ENCODE data around the gene MRPL19.
A peak's percentile ranks its signal among the peaks of the same experiment; 100 is the strongest.
"Not testable (repeated sequence)": the region's sequence is repeated elsewhere in the genome, so short reads cannot be mapped to it uniquely, and the experiment has no call there.

Gene MRPL19

GRCh38 chr2:75710220-75710576 is 63.6 kb downstream of the MRPL19 start:
- H3K4me3 Mint-ChIP-seq = peak overlapping the region; percentile 94
- peaks cover 28% of the 10 kb centered on the region for H3K4me1 Mint-ChIP-seq (ENCODE audit: low read depth)
- H3K36me3 Mint-ChIP-seq (ENCODE audit: low read depth) = peaks cover 7% of the 10 kb centered on the region
- H3K27ac Mint-ChIP-seq = peak overlapping the region; percentile 97
- no peak for DNase-seq (ENCODE audit: low spot score)
- H3K9me3 Mint-ChIP-seq = no peaks in the 10 kb centered on the region
- H3K27me3 Mint-ChIP-seq (ENCODE audit: low read depth) = peaks cover 1% of the 10 kb centered on the region

- Mint-ChIP-seq H3K27me3 (ENCODE audit: low read depth) (peaks cover 3% of the 10 kb centered on the region), H3K9me3 (no peaks in the 10 kb centered on the region)
- DNase-seq (ENCODE audit: low spot score) = peak; percentile 90
Observed at GRCh38 chr2:75710577-75711253, 64.1 kb downstream of the MRPL19 start, which contains the start of gene GCFC2. GCFC2 (minus strand) TSS chr2:75710915; CDS start chr2:75710855, 60 bp downstream.

DNA sequence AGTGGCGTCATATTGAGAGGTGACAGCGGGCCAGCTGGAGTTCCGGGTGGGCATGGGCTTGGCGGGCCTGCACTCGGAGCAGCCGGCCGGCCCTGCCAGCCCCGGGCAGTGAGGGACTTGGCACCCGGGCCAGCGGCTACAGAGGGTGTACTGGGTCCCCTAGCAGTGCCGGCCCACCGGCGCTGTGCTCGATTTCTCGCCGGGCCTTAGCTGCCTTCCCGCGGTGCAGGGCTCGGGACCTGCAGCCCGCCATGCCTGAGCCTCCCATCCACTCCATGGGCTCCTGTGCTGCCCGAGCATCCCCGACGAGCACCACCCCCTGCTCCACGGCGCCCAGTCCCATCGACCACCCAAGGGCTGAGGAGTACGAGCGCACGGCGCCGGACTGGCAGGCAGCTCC is 65.0 kb downstream of the MRPL19 start:
- DNase-seq (ENCODE audit: low spot score); H3K27me3 Mint-ChIP-seq (ENCODE audit: low read depth); H3K9me3 Mint-ChIP-seq; H3K36me3 Mint-ChIP-seq (ENCODE audit: low read depth): not testable (repeated sequence)
- Mint-ChIP-seq H3K27ac (peak overlapping the region; percentile 97), H3K4me1 (ENCODE audit: low read depth) (peaks cover 21% of the 10 kb centered on the region), H3K4me3 (peak overlapping the region; percentile 94)

More at GRCh38 chr2:75710577-75711253, 64.1 kb downstream of the MRPL19 start, which contains the start of gene GCFC2:
- Mint-ChIP-seq H3K27ac (peak within 1 kb of the TSS; percentile 97), H3K36me3 (ENCODE audit: low read depth) (peaks cover 5% of the 10 kb centered on the region), H3K4me3 (peak within 1 kb of the TSS; percentile 94), H3K4me1 (ENCODE audit: low read depth) (peaks cover 26% of the 10 kb centered on the region)

DNA sequence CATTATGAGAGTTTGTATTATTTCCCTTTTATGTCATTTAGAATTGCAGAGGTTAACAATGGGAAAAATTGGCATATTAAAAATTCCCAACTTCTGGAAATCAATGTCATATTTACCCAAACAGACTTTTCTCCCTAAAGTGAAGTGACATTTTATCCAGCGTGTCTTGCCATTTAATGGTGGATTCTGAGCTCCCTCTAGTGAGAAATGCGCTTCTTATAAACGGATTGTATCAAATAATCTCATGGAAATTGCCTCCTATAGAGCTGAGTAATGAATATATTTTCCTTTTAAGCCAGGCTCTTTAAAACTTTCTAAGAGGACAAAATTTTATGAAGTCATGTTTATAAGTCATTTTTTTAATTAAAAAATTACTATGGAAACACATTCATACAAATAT is 69.8 kb downstream of the MRPL19 start:
- Mint-ChIP-seq H3K27me3 (ENCODE audit: low read depth) (peaks cover 16% of the 10 kb centered on the region), H3K9me3 (no peaks in the 10 kb centered on the region), H3K27ac (no peak overlapping the region), H3K36me3 (ENCODE audit: low read depth) (no peaks in the 10 kb centered on the region), H3K4me3 (no peak overlapping the region), H3K4me1 (ENCODE audit: low read depth) (no peaks in the 10 kb centered on the region)
- no peak for DNase-seq (ENCODE audit: low spot score)

DNA sequence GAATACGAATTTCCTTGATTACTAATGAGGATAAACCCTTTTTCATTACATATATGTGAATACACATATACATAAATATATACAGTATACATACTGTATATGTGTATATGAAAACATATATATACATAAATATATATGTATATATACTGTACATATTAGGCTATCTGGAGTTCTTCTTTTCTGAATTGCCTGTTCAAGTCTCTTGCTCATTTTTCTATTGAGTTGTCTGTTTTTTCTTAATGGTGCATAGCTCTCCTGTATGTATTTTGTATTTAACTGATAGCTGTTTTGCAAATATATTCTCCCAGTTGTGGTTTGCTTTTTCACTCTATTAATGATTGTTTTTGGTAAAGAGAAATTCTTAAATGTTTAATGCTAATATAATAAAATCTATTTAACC is 73.0 kb downstream of the MRPL19 start:
- H3K27ac Mint-ChIP-seq = no peak overlapping the region
- no peak for DNase-seq (ENCODE audit: low spot score)
- no peaks in the 10 kb centered on the region for H3K4me1 Mint-ChIP-seq (ENCODE audit: low read depth)
- H3K4me3 Mint-ChIP-seq = no peak overlapping the region
- H3K27me3 Mint-ChIP-seq (ENCODE audit: low read depth) = peaks cover 16% of the 10 kb centered on the region
- no peaks in the 10 kb centered on the region for H3K36me3 Mint-ChIP-seq (ENCODE audit: low read depth)
- no peaks in the 10 kb centered on the region for H3K9me3 Mint-ChIP-seq

GRCh38 chr2:75720525-75720924 is 73.9 kb downstream of the MRPL19 start:
- DNase-seq (ENCODE audit: low spot score) = no peak
- no peak overlapping the region for H3K4me3 Mint-ChIP-seq
- no peaks in the 10 kb centered on the region for H3K9me3 Mint-ChIP-seq
- no peak overlapping the region for H3K27ac Mint-ChIP-seq
- peaks cover 13% of the 10 kb centered on the region for H3K27me3 Mint-ChIP-seq (ENCODE audit: low read depth)
- no peaks in the 10 kb centered on the region for H3K36me3 Mint-ChIP-seq (ENCODE audit: low read depth)
- H3K4me1 Mint-ChIP-seq (ENCODE audit: low read depth) = no peaks in the 10 kb centered on the region

- no peak overlapping the region for H3K4me3 Mint-ChIP-seq
- no peaks in the 10 kb centered on the region for H3K9me3 Mint-ChIP-seq
- no peak overlapping the region for H3K27ac Mint-ChIP-seq
- H3K36me3 Mint-ChIP-seq (ENCODE audit: low read depth) = no peaks in the 10 kb centered on the region
- H3K27me3 Mint-ChIP-seq (ENCODE audit: low read depth) = peaks cover 15% of the 10 kb centered on the region
- H3K4me1 Mint-ChIP-seq (ENCODE audit: low read depth) = no peaks in the 10 kb centered on the region
- no peak for DNase-seq (ENCODE audit: low spot score)
Observed at GRCh38 chr2:75722687-75723086, 76.1 kb downstream of the MRPL19 start.

DNA sequence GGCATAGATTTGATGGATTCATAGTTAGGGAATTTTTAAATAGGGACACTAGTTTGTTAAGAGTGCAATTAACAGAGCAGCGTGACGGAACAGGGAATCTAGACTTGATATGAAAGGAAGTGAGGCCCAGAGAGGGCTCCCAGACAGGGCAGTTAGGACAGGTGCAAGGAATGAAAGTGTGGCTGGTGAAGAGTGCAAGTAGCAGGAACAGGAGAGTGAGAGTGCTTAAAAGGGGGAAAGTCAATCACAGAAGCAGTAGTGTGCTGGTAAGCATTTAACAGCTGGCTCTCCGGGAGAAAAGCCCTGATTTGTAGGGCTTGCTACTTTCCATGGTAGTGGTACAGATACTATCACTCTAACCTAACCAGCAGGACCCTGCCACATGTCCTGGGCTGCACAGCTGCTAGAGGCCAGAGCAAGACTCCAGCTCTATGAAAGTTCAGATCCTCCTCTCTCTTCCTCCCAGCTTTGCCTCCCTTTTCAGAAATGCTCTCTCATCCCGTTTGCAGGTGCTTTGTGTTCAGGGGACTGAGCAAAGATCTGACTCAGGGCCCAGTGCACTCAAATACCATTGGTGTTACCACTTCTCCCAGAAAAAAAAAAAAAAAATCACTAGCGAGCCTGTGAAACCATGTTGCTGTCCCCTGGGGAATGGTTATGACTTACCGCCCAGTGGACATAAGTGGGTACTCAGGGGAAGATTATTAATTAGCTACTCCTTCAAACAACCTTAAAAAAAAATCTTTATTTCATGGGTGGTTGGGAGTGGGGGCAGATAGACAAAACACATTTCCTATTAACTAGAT is 82.2 kb downstream of the MRPL19 start:
- Mint-ChIP-seq H3K4me1 (ENCODE audit: low read depth) (no peaks in the 10 kb centered on the region), H3K9me3 (no peaks in the 10 kb centered on the region), H3K36me3 (ENCODE audit: low read depth) (no peaks in the 10 kb centered on the region), H3K27me3 (ENCODE audit: low read depth) (peaks cover 9% of the 10 kb centered on the region), H3K4me3 (no peak overlapping the region), H3K27ac (no peak overlapping the region)
- no peak for DNase-seq (ENCODE audit: low spot score)

DNA sequence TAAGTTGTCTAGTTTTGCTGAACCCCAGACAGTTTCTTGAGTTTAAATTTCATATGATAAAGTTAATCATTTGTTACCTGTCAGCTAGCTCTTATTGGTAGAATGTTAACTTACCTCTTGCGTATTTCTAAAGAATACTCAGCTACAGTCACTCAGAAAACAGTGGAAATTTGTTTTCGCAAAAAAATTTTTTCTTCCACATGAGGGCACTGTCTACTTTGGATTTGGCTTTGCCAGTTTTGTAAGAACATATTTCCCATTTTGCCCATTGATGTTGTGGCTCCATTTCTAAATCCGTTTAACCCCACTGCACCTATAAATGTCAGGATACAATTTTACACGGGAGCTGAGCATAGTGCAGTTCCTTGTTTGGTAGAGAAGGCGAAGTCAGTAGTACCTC is 83.3 kb downstream of the MRPL19 start:
- Mint-ChIP-seq H3K9me3 (no peaks in the 10 kb centered on the region), H3K4me1 (ENCODE audit: low read depth) (no peaks in the 10 kb centered on the region), H3K4me3 (no peak overlapping the region), H3K27ac (no peak overlapping the region), H3K27me3 (ENCODE audit: low read depth) (peaks cover 9% of the 10 kb centered on the region), H3K36me3 (ENCODE audit: low read depth) (no peaks in the 10 kb centered on the region)
- no peak for DNase-seq (ENCODE audit: low spot score)

- Mint-ChIP-seq H3K27me3 (ENCODE audit: low read depth) (peaks cover 2% of the 10 kb centered on the region), H3K9me3 (no peaks in the 10 kb centered on the region), H3K36me3 (ENCODE audit: low read depth) (no peaks in the 10 kb centered on the region), H3K27ac (no peak overlapping the region), H3K4me3 (no peak overlapping the region), H3K4me1 (ENCODE audit: low read depth) (no peaks in the 10 kb centered on the region)
- no peak for DNase-seq (ENCODE audit: low spot score)
Observed at GRCh38 chr2:75736276-75736675, 89.7 kb downstream of the MRPL19 start.

DNA sequence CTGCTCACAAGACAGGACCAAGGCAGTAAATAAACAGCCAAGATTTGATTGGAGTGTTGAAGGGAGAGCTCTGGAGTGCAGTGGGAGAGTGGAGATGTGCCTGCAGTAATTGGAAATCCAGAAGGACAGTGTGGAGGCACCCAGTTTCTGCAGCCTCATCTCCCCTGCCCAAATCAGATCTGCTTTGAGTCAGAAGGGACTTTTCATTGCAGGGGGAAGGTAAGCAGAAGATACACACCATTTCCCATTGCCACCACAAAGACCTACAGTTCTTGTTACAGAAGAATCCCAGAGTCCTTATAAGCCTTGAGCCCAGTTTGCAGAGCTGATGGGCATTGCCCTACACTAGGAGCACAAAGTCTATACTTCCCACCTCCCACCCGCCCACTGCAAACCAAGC is 91.4 kb downstream of the MRPL19 start:
- Mint-ChIP-seq H3K4me1 (ENCODE audit: low read depth) (no peaks in the 10 kb centered on the region), H3K27ac (no peak overlapping the region), H3K36me3 (ENCODE audit: low read depth) (no peaks in the 10 kb centered on the region), H3K27me3 (ENCODE audit: low read depth) (no peaks in the 10 kb centered on the region), H3K9me3 (peaks cover 2% of the 10 kb centered on the region), H3K4me3 (no peak overlapping the region)
- DNase-seq (ENCODE audit: low spot score) = no peak
